RWPE2 (cell line): ENCODE results near the gene PRAMEF17.
A peak's percentile ranks its signal among the peaks of the same experiment; 100 is the strongest.
"Not testable (repeated sequence)": the region's sequence is repeated elsewhere in the genome, so short reads cannot be mapped to it uniquely, and the experiment has no call there.

ENCODE experiments used
- ATAC-seq: fragments of 200-7000 bp; cut with Tn5 transposase; 3 replicates; pipeline ENCODE4 v1.9.1; 2021; ENCODE audit warnings: low read depth
- DNase-seq: peaks from one replicate; pipeline ENCODE4 v3.0.0-alpha.2; 2020; ENCODE audit warnings: low spot score
- H3K27ac ChIP-seq: fragments of 450-650 bp; 2 replicates; pipeline ENCODE4 v1.5.1; 2017; ENCODE audit warnings: mild to moderate bottlenecking; ENCODE audit not compliant: poor library complexity, severe bottlenecking
- H3K27me3 ChIP-seq: fragments of 250-450 bp; sonication (Bioruptor Pico); 2 replicates; pipeline ENCODE4 v1.5.1; 2021; ENCODE audit warnings: mild to moderate bottlenecking, moderate library complexity; ENCODE audit not compliant: insufficient read depth, poor library complexity, severe bottlenecking
- H3K36me3 ChIP-seq: fragments of 250-450 bp; sonication (Bioruptor Pico); 2 replicates; pipeline ENCODE4 v1.5.1; 2020; ENCODE audit warnings: low read depth, mild to moderate bottlenecking, moderate library complexity
- H3K4me1 ChIP-seq: fragments of 250-450 bp; sonication (Bioruptor Pico); 2 replicates; pipeline ENCODE4 v1.5.1; 2021; ENCODE audit warnings: mild to moderate bottlenecking, moderate library complexity; ENCODE audit not compliant: insufficient read depth, poor library complexity, severe bottlenecking
- H3K4me3 ChIP-seq: fragments of 250-450 bp; sonication (Bioruptor Pico); 2 replicates; pipeline ENCODE4 v1.5.1; 2021; ENCODE audit warnings: mild to moderate bottlenecking, moderate library complexity; ENCODE audit not compliant: severe bottlenecking
- H3K9me3 ChIP-seq: fragments of 250-450 bp; sonication (Bioruptor Pico); 2 replicates; pipeline ENCODE4 v1.5.1; 2021; ENCODE audit warnings: mild to moderate bottlenecking, moderate library complexity; ENCODE audit not compliant: severe bottlenecking
- CTCF ChIP-seq: fragments of 450-650 bp; IDR thresholded peaks from one replicate; pipeline ENCODE4 v1.5.1; 2017; ENCODE audit warnings: mild to moderate bottlenecking, moderate library complexity; ENCODE audit not compliant: poor library complexity, severe bottlenecking

Gene PRAMEF17

GRCh38 chr1:13389332-13389731 lies at the start of gene PRAMEF17:
TSS of gene PRAMEF17 (plus strand) at chr1:13389632. CDS start at chr1:13389658, 26 bp downstream.
- not testable (repeated sequence) for DNase-seq, H3K9me3 ChIP-seq, H3K4me3 ChIP-seq, H3K27me3 ChIP-seq, H3K27ac ChIP-seq, H3K36me3 ChIP-seq, ATAC-seq, H3K4me1 ChIP-seq

- not testable (repeated sequence) for H3K4me3 ChIP-seq, ATAC-seq, H3K27ac ChIP-seq, H3K4me1 ChIP-seq, DNase-seq, H3K9me3 ChIP-seq, H3K36me3 ChIP-seq, H3K27me3 ChIP-seq
Observed at GRCh38 chr1:13342496-13342895, 46.9 kb upstream of the PRAMEF17 start.

- not testable (repeated sequence) for ATAC-seq, H3K36me3 ChIP-seq, H3K27me3 ChIP-seq, H3K4me3 ChIP-seq, H3K4me1 ChIP-seq, H3K27ac ChIP-seq, DNase-seq, H3K9me3 ChIP-seq
Observed at GRCh38 chr1:13347034-13347433, 42.4 kb upstream of the PRAMEF17 start, which contains the start of gene PRAMEF14. TSS of gene PRAMEF14 (minus strand) at chr1:13347134. CDS start at chr1:13345314, 1,820 bp downstream.

- not testable (repeated sequence) for DNase-seq, H3K4me1 ChIP-seq, H3K36me3 ChIP-seq, H3K27me3 ChIP-seq, H3K4me3 ChIP-seq, ATAC-seq, H3K9me3 ChIP-seq, H3K27ac ChIP-seq
Observed at GRCh38 chr1:13353476-13353875, 36.0 kb upstream of the PRAMEF17 start.

GRCh38 chr1:13354475-13354874 lies 35.0 kb upstream of the PRAMEF17 start:
- not testable (repeated sequence) for ATAC-seq, H3K4me1 ChIP-seq, H3K9me3 ChIP-seq, DNase-seq, H3K27me3 ChIP-seq, H3K4me3 ChIP-seq, H3K36me3 ChIP-seq, H3K27ac ChIP-seq

GRCh38 chr1:13356774-13357173 lies 32.7 kb upstream of the PRAMEF17 start:
- not testable (repeated sequence) for H3K27ac ChIP-seq, ATAC-seq, DNase-seq, H3K27me3 ChIP-seq, H3K4me3 ChIP-seq, H3K4me1 ChIP-seq, H3K9me3 ChIP-seq, H3K36me3 ChIP-seq
- TF ChIP-seq CTCF, result peak; percentile 59

- not testable (repeated sequence) for H3K4me1 ChIP-seq, H3K36me3 ChIP-seq, H3K27ac ChIP-seq, DNase-seq, H3K27me3 ChIP-seq, ATAC-seq, H3K4me3 ChIP-seq, H3K9me3 ChIP-seq
Observed at GRCh38 chr1:13362364-13362763, 27.1 kb upstream of the PRAMEF17 start.

- H3K4me3 ChIP-seq, H3K27ac ChIP-seq, DNase-seq, H3K4me1 ChIP-seq, H3K9me3 ChIP-seq, H3K36me3 ChIP-seq, H3K27me3 ChIP-seq, ATAC-seq: not testable (repeated sequence)
Observed at GRCh38 chr1:13364928-13365327, 24.5 kb upstream of the PRAMEF17 start.

- not testable (repeated sequence) for H3K27me3 ChIP-seq
Observed at GRCh38 chr1:13366536-13366935, 22.9 kb upstream of the PRAMEF17 start.

GRCh38 chr1:13368544-13368943 lies 20.9 kb upstream of the PRAMEF17 start:
- H3K27ac ChIP-seq, H3K4me3 ChIP-seq, H3K27me3 ChIP-seq, H3K9me3 ChIP-seq, H3K4me1 ChIP-seq, H3K36me3 ChIP-seq, DNase-seq, ATAC-seq: not testable (repeated sequence)

More at GRCh38 chr1:13366536-13366935, 22.9 kb upstream of the PRAMEF17 start:
- not testable (repeated sequence) for H3K9me3 ChIP-seq, H3K4me1 ChIP-seq, H3K27ac ChIP-seq, ATAC-seq, DNase-seq, H3K4me3 ChIP-seq, H3K36me3 ChIP-seq

- H3K4me1 ChIP-seq, DNase-seq, H3K4me3 ChIP-seq, H3K9me3 ChIP-seq, H3K36me3 ChIP-seq, ATAC-seq, H3K27me3 ChIP-seq, H3K27ac ChIP-seq: not testable (repeated sequence)
Observed at GRCh38 chr1:13378983-13379382, 10.4 kb upstream of the PRAMEF17 start.
